K562 (cell line): ENCODE data around the gene RALGPS1.

Source experiments
- FOS ChIP-seq: IDR thresholded peaks from 3 replicates; pipeline ENCODE4 v1.6.1; 2011; ENCODE audit not compliant: insufficient read length; ENCODE audit errors: extremely low read depth
- NRF1 ChIP-seq, 2 experiments: fragments of 450-650 bp; IDR thresholded peaks in 1 of 2; conservative IDR thresholded peaks in 1 of 2; 2 replicates each; pipeline ENCODE4 v1.6.1; 2014; ENCODE audit warnings: mild to moderate bottlenecking in 2 of 2
- ZNF561 ChIP-seq: fragments of 450-650 bp; formaldehyde crosslinking; conservative IDR thresholded peaks from 2 replicates; pipeline ENCODE4 v1.4.0; 2020; ENCODE audit warnings: mild to moderate bottlenecking, moderate library complexity
- TF ChIP-seq, protein P1 (sequence below), 3 experiments: IDR thresholded peaks in 2 of 3; conservative IDR thresholded peaks in 1 of 3; 2 replicates each; pipeline ENCODE4 v1.5.1; 2011 to 2012; ENCODE audit warnings: low read length in 3 of 3, mild to moderate bottlenecking in 3 of 3, control low read depth in 2 of 3, improper control_type of control experiment in 1 of 3, inconsistent platforms in 1 of 3, low read depth in 1 of 3, mixed read lengths in 1 of 3, moderate library complexity in 1 of 3; ENCODE audit not compliant: insufficient read depth in 2 of 3
- TF ChIP-seq, protein P2 (sequence below): sonication (generic); formaldehyde crosslinking; IDR thresholded peaks from 2 replicates; pipeline ENCODE4 v1.8.1; 2023; ENCODE audit warnings: mild to moderate bottlenecking, missing genetic modification reagents, moderate library complexity

DNA sequence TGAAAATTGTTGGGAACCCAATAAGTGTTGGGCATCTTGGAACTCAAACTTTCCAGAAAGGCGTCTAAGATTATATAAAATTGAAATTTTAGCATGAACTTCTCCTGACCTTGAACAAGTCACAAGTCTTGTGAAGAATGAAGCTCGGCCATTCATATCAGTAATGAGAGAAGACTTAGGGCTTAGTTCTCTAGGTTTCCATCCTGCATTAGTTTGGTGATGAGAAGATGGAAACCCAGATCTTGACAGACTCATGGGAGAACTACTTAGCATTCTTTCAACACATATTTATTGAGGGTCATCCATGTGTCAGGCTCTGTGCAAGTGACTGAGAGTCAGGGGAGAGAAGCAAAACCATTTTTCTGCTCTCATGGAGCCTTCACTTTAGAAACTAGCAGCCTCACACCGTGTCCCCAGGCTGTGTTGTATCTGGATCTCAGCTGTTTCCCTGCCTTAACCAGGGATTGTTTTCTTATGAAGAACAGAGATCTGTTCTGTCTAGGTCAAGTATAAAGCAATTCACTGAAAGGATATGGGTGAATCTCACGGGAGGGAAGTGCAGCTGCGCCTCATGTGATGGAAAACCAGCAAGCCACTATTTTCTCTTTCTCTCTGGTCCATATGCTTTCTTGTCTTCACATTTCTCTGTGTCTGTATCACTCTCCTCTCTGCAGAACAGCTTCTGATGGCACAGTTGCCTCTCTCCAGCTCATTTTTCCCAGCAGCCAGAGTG is 353.4 kb downstream of the RALGPS1 start:
- TF ChIP-seq, protein P1, sequence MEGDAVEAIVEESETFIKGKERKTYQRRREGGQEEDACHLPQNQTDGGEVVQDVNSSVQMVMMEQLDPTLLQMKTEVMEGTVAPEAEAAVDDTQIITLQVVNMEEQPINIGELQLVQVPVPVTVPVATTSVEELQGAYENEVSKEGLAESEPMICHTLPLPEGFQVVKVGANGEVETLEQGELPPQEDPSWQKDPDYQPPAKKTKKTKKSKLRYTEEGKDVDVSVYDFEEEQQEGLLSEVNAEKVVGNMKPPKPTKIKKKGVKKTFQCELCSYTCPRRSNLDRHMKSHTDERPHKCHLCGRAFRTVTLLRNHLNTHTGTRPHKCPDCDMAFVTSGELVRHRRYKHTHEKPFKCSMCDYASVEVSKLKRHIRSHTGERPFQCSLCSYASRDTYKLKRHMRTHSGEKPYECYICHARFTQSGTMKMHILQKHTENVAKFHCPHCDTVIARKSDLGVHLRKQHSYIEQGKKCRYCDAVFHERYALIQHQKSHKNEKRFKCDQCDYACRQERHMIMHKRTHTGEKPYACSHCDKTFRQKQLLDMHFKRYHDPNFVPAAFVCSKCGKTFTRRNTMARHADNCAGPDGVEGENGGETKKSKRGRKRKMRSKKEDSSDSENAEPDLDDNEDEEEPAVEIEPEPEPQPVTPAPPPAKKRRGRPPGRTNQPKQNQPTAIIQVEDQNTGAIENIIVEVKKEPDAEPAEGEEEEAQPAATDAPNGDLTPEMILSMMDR (IDR thresholded peaks at IDR 0.05 in 2 of 3, conservative IDR thresholded peaks at IDR 0.05 in 1 of 3; ENCODE audit: insufficient read depth in 2 of 3, low read depth in 1 of 3, low read length in 3 of 3): no peak
- no peak for TF ChIP-seq ZNF561
- TF ChIP-seq NRF1 (conservative IDR thresholded peaks at IDR 0.05 in 1 of 2, IDR thresholded peaks at IDR 0.05 in 1 of 2): no peak
- TF ChIP-seq FOS: no peak
- TF ChIP-seq, protein P2, sequence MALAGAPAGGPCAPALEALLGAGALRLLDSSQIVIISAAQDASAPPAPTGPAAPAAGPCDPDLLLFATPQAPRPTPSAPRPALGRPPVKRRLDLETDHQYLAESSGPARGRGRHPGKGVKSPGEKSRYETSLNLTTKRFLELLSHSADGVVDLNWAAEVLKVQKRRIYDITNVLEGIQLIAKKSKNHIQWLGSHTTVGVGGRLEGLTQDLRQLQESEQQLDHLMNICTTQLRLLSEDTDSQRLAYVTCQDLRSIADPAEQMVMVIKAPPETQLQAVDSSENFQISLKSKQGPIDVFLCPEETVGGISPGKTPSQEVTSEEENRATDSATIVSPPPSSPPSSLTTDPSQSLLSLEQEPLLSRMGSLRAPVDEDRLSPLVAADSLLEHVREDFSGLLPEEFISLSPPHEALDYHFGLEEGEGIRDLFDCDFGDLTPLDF (CRISPR knock-in tag): no peak
